Fibroblast of the aortic adventitia (primary cell): ENCODE data around the gene MYL3. TPM values are rescaled to one million over a fixed set of nuclear protein-coding genes. Genes with fewer than 3 reads are reported as not detected.

Source experiments
- DNase-seq: peaks from one replicate; pipeline ENCODE4 v3.0.0-alpha.2; 2010; ENCODE audit warnings: low read depth
- H3K4me3 ChIP-seq: 2 replicates; pipeline ENCODE4 v1.5.1; 2011; ENCODE audit warnings: low read depth, mild to moderate bottlenecking, control low read depth, low read length, moderate library complexity
- total RNA-seq: library from RNA; depleted of rRNA; stranded (reverse); fragments of >200 nt; gene quantifications from 2 replicates; pipeline ENCODE4 v1.2.3, GENCODE V29; 2012; ENCODE audit warnings: low replicate concordance
- TF ChIP-seq, protein P1 (sequence below): IDR thresholded peaks from 2 replicates; pipeline ENCODE4 v1.5.1; 2011; ENCODE audit warnings: mild to moderate bottlenecking, low read length, control low read depth, inconsistent platforms; ENCODE audit not compliant: insufficient read depth

MYL3 gene
- total RNA-seq, 1 donor: not detected

- no peak overlapping the region for H3K4me3 ChIP-seq
- TF ChIP-seq, protein P1, sequence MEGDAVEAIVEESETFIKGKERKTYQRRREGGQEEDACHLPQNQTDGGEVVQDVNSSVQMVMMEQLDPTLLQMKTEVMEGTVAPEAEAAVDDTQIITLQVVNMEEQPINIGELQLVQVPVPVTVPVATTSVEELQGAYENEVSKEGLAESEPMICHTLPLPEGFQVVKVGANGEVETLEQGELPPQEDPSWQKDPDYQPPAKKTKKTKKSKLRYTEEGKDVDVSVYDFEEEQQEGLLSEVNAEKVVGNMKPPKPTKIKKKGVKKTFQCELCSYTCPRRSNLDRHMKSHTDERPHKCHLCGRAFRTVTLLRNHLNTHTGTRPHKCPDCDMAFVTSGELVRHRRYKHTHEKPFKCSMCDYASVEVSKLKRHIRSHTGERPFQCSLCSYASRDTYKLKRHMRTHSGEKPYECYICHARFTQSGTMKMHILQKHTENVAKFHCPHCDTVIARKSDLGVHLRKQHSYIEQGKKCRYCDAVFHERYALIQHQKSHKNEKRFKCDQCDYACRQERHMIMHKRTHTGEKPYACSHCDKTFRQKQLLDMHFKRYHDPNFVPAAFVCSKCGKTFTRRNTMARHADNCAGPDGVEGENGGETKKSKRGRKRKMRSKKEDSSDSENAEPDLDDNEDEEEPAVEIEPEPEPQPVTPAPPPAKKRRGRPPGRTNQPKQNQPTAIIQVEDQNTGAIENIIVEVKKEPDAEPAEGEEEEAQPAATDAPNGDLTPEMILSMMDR: no peak
- DNase-seq: no peak
These were observed 36.1 kb upstream of the MYL3 start for GRCh38 chr3:46899151-46900006.

GRCh38 chr3:46898321-46899150 lies 35.3 kb upstream of the MYL3 start:
- no peak for DNase-seq
- TF ChIP-seq, protein P1: no peak
- no peak overlapping the region for H3K4me3 ChIP-seq

DNA sequence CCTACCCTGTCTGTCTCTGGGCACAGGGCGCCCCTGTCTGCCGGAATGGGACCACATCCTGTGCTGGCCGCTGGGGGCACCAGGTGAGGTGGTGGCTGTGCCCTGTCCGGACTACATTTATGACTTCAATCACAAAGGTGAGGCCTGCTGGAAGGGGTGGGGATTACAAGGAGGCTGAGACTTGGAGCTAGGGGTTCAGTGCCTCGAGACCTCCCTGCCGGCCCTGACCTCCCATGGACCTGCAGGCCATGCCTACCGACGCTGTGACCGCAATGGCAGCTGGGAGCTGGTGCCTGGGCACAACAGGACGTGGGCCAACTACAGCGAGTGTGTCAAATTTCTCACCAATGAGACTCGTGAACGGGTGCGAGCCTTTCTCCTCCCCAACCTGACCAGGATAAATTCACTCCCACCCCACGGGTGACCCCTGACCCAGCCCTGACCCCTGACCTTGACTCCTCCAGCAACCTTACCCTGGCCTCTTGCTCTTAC lies 34.6 kb upstream of the MYL3 start:
- H3K4me3 ChIP-seq: no peak overlapping the region
- DNase-seq: no peak
- TF ChIP-seq, protein P1: no peak

DNA sequence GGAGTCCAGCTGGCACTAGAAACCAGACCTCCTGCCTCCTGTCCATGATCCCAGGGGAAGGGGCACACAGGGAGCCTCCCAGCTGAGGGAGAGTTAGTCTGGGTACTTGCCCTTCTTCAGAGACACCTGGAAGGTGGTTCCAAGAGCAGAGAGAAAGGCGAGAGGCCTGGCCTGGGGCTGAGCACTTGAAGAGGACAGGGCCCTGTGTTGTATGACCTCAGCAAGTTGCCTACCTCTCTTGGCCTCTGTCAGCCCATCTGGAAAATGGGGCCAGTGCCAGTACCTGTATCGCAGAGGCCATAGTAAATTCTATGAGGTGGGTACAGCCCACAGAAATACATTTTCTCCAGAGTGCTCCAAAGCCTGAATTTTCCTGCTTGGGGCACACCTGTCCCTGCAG lies 33.8 kb upstream of the MYL3 start:
- TF ChIP-seq, protein P1: no peak
- DNase-seq: no peak
- H3K4me3 ChIP-seq: no peak overlapping the region

DNA sequence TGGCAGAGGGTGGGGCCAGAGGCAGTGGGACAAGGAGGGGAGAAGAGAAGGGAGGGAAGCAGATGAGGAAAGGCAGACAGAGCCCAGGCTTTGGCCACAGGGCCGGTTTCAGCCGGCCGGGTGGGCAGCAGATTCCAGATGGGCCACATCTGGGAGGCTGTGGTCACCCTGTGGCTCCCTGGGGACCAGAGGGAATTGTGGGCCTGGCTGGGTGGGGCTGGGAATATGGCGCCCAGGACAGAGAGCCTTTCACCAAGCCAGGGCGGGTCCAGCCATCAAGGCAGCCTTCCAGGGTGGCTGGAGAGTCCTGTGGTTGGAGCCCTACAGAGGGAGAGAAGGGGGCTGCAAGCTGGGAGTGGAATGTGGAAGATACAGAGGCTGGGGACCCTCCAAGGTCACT lies 33.1 kb upstream of the MYL3 start:
- no peak for DNase-seq
- TF ChIP-seq, protein P1: no peak
- no peak overlapping the region for H3K4me3 ChIP-seq

GRCh38 chr3:46895761-46896160 lies 32.5 kb upstream of the MYL3 start:
- TF ChIP-seq, protein P1: no peak
- H3K4me3 ChIP-seq: no peak overlapping the region
- DNase-seq: no peak
